GM23338 (cell line): ENCODE data around the gene THOP1. TPM values are rescaled to one million over a fixed set of nuclear protein-coding genes. Genes with fewer than 3 reads are reported as not detected.

ENCODE experiments used
- ATAC-seq: fragments of 200-7000 bp; cut with Tn5 transposase; 3 replicates; pipeline ENCODE4 v1.9.1; 2020
- DNase-seq: peaks from one replicate; pipeline ENCODE4 v3.0.0-alpha.2; 2015; ENCODE audit warnings: low spot score
- H2AFZ ChIP-seq: fragments of 200-600 bp; sonication (generic); 2 replicates; pipeline ENCODE4 v1.8.0; 2016; ENCODE audit warnings: antibody characterized with exemption, mild to moderate bottlenecking, moderate library complexity
- H3F3A ChIP-seq: fragments of 200-600 bp; sonication (generic); replicated peaks from 2 replicates; pipeline ENCODE4 v1.8.0; 2017; ENCODE audit warnings: antibody characterized with exemption, mixed run types, low read depth
- H3K27ac ChIP-seq: fragments of 200-600 bp; sonication (generic); 2 replicates; pipeline ENCODE4 v1.6.1; 2016; ENCODE audit warnings: low read depth
- H3K27me3 ChIP-seq: fragments of 200-600 bp; sonication (generic); 2 replicates; pipeline ENCODE4 v1.8.0; 2016; ENCODE audit warnings: mild to moderate bottlenecking, mixed run types, moderate library complexity; ENCODE audit not compliant: insufficient read depth
- H3K36me3 ChIP-seq: fragments of 200-600 bp; sonication (generic); 2 replicates; pipeline ENCODE4 v1.8.0; 2016; ENCODE audit warnings: mild to moderate bottlenecking; ENCODE audit not compliant: insufficient read depth
- H3K4me1 ChIP-seq: fragments of 200-600 bp; sonication (generic); 2 replicates; pipeline ENCODE4 v1.8.0; 2016; ENCODE audit warnings: mild to moderate bottlenecking, moderate library complexity; ENCODE audit not compliant: insufficient read depth
- H3K4me2 ChIP-seq: fragments of 200-600 bp; sonication (generic); 2 replicates; pipeline ENCODE4 v1.7.1; 2017; ENCODE audit warnings: mixed run types
- H3K4me3 ChIP-seq: fragments of 200-600 bp; sonication (generic); 2 replicates; pipeline ENCODE4 v1.6.1; 2016; ENCODE audit warnings: mixed run types
- H3K79me2 ChIP-seq: fragments of 200-600 bp; sonication (generic); replicated peaks from 2 replicates; pipeline ENCODE4 v1.8.0; 2017; ENCODE audit warnings: mild to moderate bottlenecking; ENCODE audit not compliant: insufficient read depth
- H3K9me2 ChIP-seq: fragments of 200-600 bp; sonication (generic); 2 replicates; pipeline ENCODE4 v1.8.0; 2017; ENCODE audit not compliant: insufficient read depth
- H4K20me1 ChIP-seq: fragments of 200-600 bp; sonication (generic); replicated peaks from 2 replicates; pipeline ENCODE4 v1.8.0; 2017; ENCODE audit warnings: mild to moderate bottlenecking; ENCODE audit not compliant: insufficient read depth
- H3K27ac Mint-ChIP-seq: 2 replicates; pipeline ENCODE4 v1.8.0; 2020; ENCODE audit warnings: inconsistent platforms, mild to moderate bottlenecking, moderate library complexity, mixed read lengths
- H3K27me3 Mint-ChIP-seq: 3 replicates; pipeline ENCODE4 v1.8.0; 2022; ENCODE audit warnings: low read depth, mild to moderate bottlenecking, moderate library complexity, mixed read lengths, inconsistent platforms; ENCODE audit not compliant: insufficient read depth, poor library complexity
- H3K36me3 Mint-ChIP-seq: 3 replicates; pipeline ENCODE4 v1.8.0; 2021; ENCODE audit warnings: low read depth, mild to moderate bottlenecking, inconsistent platforms, moderate library complexity, mixed read lengths
- H3K4me1 Mint-ChIP-seq: 3 replicates; pipeline ENCODE4 v1.8.0; 2020; ENCODE audit warnings: mild to moderate bottlenecking, inconsistent platforms, mixed read lengths
- H3K4me3 Mint-ChIP-seq: 3 replicates; pipeline ENCODE4 v1.8.0; 2021; ENCODE audit warnings: moderate library complexity, mild to moderate bottlenecking, inconsistent platforms, mixed read lengths
- H3K9me3 Mint-ChIP-seq: 3 replicates; pipeline ENCODE4 v1.8.0; 2020; ENCODE audit warnings: moderate library complexity, mild to moderate bottlenecking, inconsistent platforms, mixed read lengths
- CREB1 ChIP-seq: fragments of 250-450 bp; sonication (Bioruptor Pico); IDR thresholded peaks from 2 replicates; pipeline ENCODE4 v1.5.0; 2020; ENCODE audit warnings: low read depth, mild to moderate bottlenecking, moderate library complexity
- CTCF ChIP-seq, 2 experiments: fragments of 200-600 bp in 1 of 2; sonication (generic) in 1 of 2; conservative IDR thresholded peaks; 2 replicates each; pipeline versions ENCODE4 v1.5.1 to v1.6.1; 2016 to 2017; ENCODE audit warnings: antibody characterized with exemption in 2 of 2, low read depth in 2 of 2, mild to moderate bottlenecking in 2 of 2, moderate library complexity in 1 of 2
- ETS1 ChIP-seq: IDR thresholded peaks from 2 replicates; pipeline ENCODE4 v1.6.1; 2016; ENCODE audit warnings: antibody characterized with exemption
- EZH2 ChIP-seq: fragments of 200-600 bp; sonication (generic); IDR thresholded peaks from one replicate; pipeline ENCODE4 v1.8.0; 2017; ENCODE audit warnings: antibody characterized with exemption, mild to moderate bottlenecking, low read depth; ENCODE audit not compliant: unreplicated experiment
- JUNB ChIP-seq: IDR thresholded peaks from one replicate; pipeline ENCODE4 v1.6.1; 2016; ENCODE audit warnings: antibody characterized with exemption; ENCODE audit not compliant: unreplicated experiment
- NANOG ChIP-seq: IDR thresholded peaks from 2 replicates; pipeline ENCODE4 v1.6.1; 2016; ENCODE audit warnings: antibody characterized with exemption, borderline replicate concordance
- STAT1 ChIP-seq: IDR thresholded peaks from one replicate; pipeline ENCODE4 v1.6.1; 2016; ENCODE audit warnings: antibody characterized with exemption; ENCODE audit not compliant: unreplicated experiment
- ZNF114 ChIP-seq: fragments of 250-450 bp; sonication (Bioruptor Pico); IDR thresholded peaks from 2 replicates; pipeline ENCODE4 v1.5.0; 2020; ENCODE audit warnings: mild to moderate bottlenecking, moderate library complexity
- ZNF331 ChIP-seq: fragments of 250-450 bp; sonication (Bioruptor Pico); IDR thresholded peaks from 2 replicates; pipeline ENCODE4 v1.5.0; 2020; ENCODE audit warnings: low read depth, mild to moderate bottlenecking, moderate library complexity
- ZNF462 ChIP-seq: fragments of 250-450 bp; sonication (Bioruptor Pico); IDR thresholded peaks from 2 replicates; pipeline ENCODE4 v1.5.0; 2020; ENCODE audit warnings: mild to moderate bottlenecking, moderate library complexity
- polyA plus RNA-seq: library from polyadenylated mRNA; unstranded; fragments of >200 nt; fragmentation: Nextera tagmentation; extraction: Ambion mirVana; gene quantifications from 2 replicates; pipeline ENCODE4 v1.2.1, GENCODE V29; 2016
- total RNA-seq: library from RNA; depleted of rRNA; stranded (reverse); fragments of >200 nt; shearing (Covaris generic); gene quantifications from 2 replicates; pipeline ENCODE4 v1.2.3, GENCODE V29; 2014

The THOP1 gene
- total and polyA plus RNA-seq, 2 experiments from 2014 or later: 110 to 229 TPM

GRCh38 chr19:2754659-2755447 lies 30.4 kb upstream of the THOP1 start:
- no peaks in the 10 kb centered on the region for H3K4me1 Mint-ChIP-seq
- ATAC-seq (no peak), DNase-seq (no peak)
- Histone ChIP-seq H3K9me2 (no peaks in the 10 kb centered on the region), H3K4me3 (no peak overlapping the region), H3K4me2 (no peak overlapping the region), H3F3A (no peaks in the 10 kb centered on the region), H2AFZ (no peak overlapping the region), H3K36me3 (peaks cover 6% of the 10 kb centered on the region), H3K27ac (no peak overlapping the region), H4K20me1 (no peaks in the 10 kb centered on the region; the same call in 1 of the 2 replicates), H3K79me2 (no peaks in the 10 kb centered on the region), H3K4me1 (no peaks in the 10 kb centered on the region), H3K27me3 (no peaks in the 10 kb centered on the region)
- H3K9me3 Mint-ChIP-seq: no peaks in the 10 kb centered on the region
- H3K4me3 Mint-ChIP-seq: no peak overlapping the region
- H3K36me3 Mint-ChIP-seq: peaks cover 50% of the 10 kb centered on the region
- peaks cover 16% of the 10 kb centered on the region for H3K27me3 Mint-ChIP-seq
- no peak overlapping the region for H3K27ac Mint-ChIP-seq
- no peak for TF ChIP-seq CTCF (conservative IDR thresholded peaks at IDR 0.05; ENCODE audit: low read depth in 2 of 2)
- TF ChIP-seq ZNF462 (CRISPR knock-in tag): no peak

GRCh38 chr19:2755448-2755705 lies 29.9 kb upstream of the THOP1 start:
- H4K20me1 ChIP-seq: no peaks in the 10 kb centered on the region; the same call in 1 of the 2 replicates
- no peak overlapping the region for H2AFZ ChIP-seq
- no peaks in the 10 kb centered on the region for H3K27me3 ChIP-seq
- Mint-ChIP-seq H3K4me3 (no peak overlapping the region), H3K9me3 (no peaks in the 10 kb centered on the region), H3K27ac (no peak overlapping the region), H3K36me3 (peaks cover 52% of the 10 kb centered on the region), H3K4me1 (no peaks in the 10 kb centered on the region), H3K27me3 (peaks cover 16% of the 10 kb centered on the region)
- no peaks in the 10 kb centered on the region for H3K4me1 ChIP-seq
- DNase-seq (no peak), ATAC-seq (no peak)
- no peak overlapping the region for H3K27ac ChIP-seq
- peaks cover 6% of the 10 kb centered on the region for H3K36me3 ChIP-seq
- H3K9me2 ChIP-seq: no peaks in the 10 kb centered on the region
- H3K79me2 ChIP-seq: no peaks in the 10 kb centered on the region
- no peaks in the 10 kb centered on the region for H3F3A ChIP-seq
- no peak overlapping the region for H3K4me2 ChIP-seq
- no peak overlapping the region for H3K4me3 ChIP-seq
- no peak for TF ChIP-seq ZNF331 (CRISPR knock-in tag)
- TF ChIP-seq CREB1 (CRISPR knock-in tag): no peak
- no peak for TF ChIP-seq ETS1
- no peak for TF ChIP-seq STAT1
- TF ChIP-seq NANOG: no peak
- no peak for TF ChIP-seq JUNB
- no peak for TF ChIP-seq EZH2
- TF ChIP-seq CTCF (conservative IDR thresholded peaks at IDR 0.05; ENCODE audit: low read depth in 2 of 2): no peak
- TF ChIP-seq ZNF114: no peak
